Endometrial microvascular endothelial cells (primary cell): Measurements from ENCODE around the gene PARP12. TPM values are rescaled to one million over a fixed set of nuclear protein-coding genes. Genes with fewer than 3 reads are reported as not detected.

Source experiments
- in situ Hi-C: cut with HindIII; loops from 2 replicates; pipeline ENCODE4 v1.10.0; 2017; ENCODE audit warnings: low sequenced_read_pairs, low pct_unique_long_range_greater_than_20kb; ENCODE audit errors: inconsistent ontology term
- total RNA-seq: library from RNA; depleted of rRNA; stranded (reverse); fragments of >200 nt; gene quantifications from one replicate; pipeline ENCODE4 v1.2.3, GENCODE V29; 2015; ENCODE audit errors: inconsistent ontology term

PARP12 gene
- total RNA-seq, 1 donor from 2014 or later: 91.6 TPM

GRCh38 chr7:139982927-139983920, 79.5 kb downstream of the PARP12 start:
- in situ Hi-C loops: no loop called here

- in situ Hi-C loops: no loop called here
These were observed 81.2 kb downstream of the PARP12 start for GRCh38 chr7:139981511-139981895.

- in situ Hi-C loops: no loop called here
These were observed 85.7 kb downstream of the PARP12 start for GRCh38 chr7:139976838-139977656.

DNA sequence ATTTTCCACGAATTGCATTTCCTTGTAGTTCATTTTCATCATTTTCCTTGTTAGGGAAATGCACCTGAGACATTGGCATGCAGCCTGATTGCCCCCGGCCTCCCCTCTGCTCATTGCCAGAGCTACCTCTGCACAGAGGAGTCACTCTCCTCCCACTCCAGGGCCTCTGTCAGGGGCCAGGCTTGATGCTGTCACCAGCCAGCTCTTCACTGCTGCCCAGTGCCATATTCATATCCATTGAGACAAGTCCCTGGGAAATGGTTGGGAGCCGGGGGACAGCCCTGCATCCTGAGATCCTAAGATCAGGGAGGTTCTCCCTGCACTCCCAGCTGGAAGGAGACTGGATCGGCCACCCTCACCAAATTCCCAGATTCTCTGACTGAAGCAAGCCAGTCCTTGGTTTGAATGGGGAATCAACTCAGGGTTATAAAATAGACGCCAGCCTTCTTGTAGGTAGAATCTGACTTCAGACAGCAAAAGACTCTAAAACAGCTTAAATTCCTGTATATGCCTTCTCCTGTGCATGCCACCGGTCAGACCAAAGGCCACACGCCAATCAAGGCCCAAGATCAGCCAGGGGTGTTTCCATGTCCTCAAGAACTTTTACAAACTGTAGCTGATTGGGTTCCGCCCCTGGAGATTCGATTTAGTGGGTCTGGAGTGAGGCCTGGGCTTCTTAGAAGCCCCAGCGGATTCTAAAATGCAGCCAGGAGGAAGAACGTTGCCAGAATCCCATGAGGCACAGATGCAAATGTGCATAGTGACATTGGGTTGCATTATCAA, 86.5 kb downstream of the PARP12 start:
- in situ Hi-C loops: no loop called here

GRCh38 chr7:139974179-139974811, 88.5 kb downstream of the PARP12 start:
- in situ Hi-C loops: loop anchor here (25.0 kb wide), 1 partner anchor 187 kb away; the partner anchor contains the start of gene HIPK2

Other genes starting within 250 kb of the PARP12 start
- 6.3 TPM for gene TBXAS1, start 233.7 kb downstream of the PARP12 start, total RNA-seq
- gene KDM7A, start 114.0 kb upstream of the PARP12 start, total RNA-seq: 2.4 TPM